ENCODE measurements around the gene RFT1. TPM values are rescaled to one million over a fixed set of nuclear protein-coding genes. Genes with fewer than 3 reads are reported as not detected.

RFT1 gene
- total RNA-seq, 1 donor from 2014 or later: 10.5 TPM

GRCh38 chr3:53071882-53072431, 58.3 kb downstream of the RFT1 start:
- Mint-ChIP-seq H3K4me1 (ENCODE audit: low read depth, unreplicated experiment) (peaks cover 6% of the 10 kb centered on the region), H3K27ac (ENCODE audit: unreplicated experiment) (peak overlapping the region; percentile 38), H3K4me3 (ENCODE audit: unreplicated experiment) (no peak overlapping the region), H3K27me3 (ENCODE audit: unreplicated experiment) (peaks cover 6% of the 10 kb centered on the region), H3K9me3 (ENCODE audit: unreplicated experiment) (peaks cover 3% of the 10 kb centered on the region), H3K36me3 (ENCODE audit: unreplicated experiment) (no peaks in the 10 kb centered on the region)
- TF ChIP-seq, protein P1, sequence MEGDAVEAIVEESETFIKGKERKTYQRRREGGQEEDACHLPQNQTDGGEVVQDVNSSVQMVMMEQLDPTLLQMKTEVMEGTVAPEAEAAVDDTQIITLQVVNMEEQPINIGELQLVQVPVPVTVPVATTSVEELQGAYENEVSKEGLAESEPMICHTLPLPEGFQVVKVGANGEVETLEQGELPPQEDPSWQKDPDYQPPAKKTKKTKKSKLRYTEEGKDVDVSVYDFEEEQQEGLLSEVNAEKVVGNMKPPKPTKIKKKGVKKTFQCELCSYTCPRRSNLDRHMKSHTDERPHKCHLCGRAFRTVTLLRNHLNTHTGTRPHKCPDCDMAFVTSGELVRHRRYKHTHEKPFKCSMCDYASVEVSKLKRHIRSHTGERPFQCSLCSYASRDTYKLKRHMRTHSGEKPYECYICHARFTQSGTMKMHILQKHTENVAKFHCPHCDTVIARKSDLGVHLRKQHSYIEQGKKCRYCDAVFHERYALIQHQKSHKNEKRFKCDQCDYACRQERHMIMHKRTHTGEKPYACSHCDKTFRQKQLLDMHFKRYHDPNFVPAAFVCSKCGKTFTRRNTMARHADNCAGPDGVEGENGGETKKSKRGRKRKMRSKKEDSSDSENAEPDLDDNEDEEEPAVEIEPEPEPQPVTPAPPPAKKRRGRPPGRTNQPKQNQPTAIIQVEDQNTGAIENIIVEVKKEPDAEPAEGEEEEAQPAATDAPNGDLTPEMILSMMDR (IDR thresholded peaks at IDR 0.05; ENCODE audit: partially characterized antibody, unreplicated experiment): no peak
- DNase-seq: no peak

GRCh38 chr3:53069422-53070068, 60.7 kb downstream of the RFT1 start:
- Mint-ChIP-seq H3K27me3 (ENCODE audit: unreplicated experiment) (no peaks in the 10 kb centered on the region), H3K27ac (ENCODE audit: unreplicated experiment) (no peak overlapping the region), H3K9me3 (ENCODE audit: unreplicated experiment) (peaks cover 3% of the 10 kb centered on the region), H3K4me1 (ENCODE audit: low read depth, unreplicated experiment) (peaks cover 6% of the 10 kb centered on the region), H3K36me3 (ENCODE audit: unreplicated experiment) (peaks cover 5% of the 10 kb centered on the region), H3K4me3 (ENCODE audit: unreplicated experiment) (no peak overlapping the region)
- no peak for DNase-seq
- TF ChIP-seq, protein P1 (IDR thresholded peaks at IDR 0.05; ENCODE audit: partially characterized antibody, unreplicated experiment): no peak

DNA sequence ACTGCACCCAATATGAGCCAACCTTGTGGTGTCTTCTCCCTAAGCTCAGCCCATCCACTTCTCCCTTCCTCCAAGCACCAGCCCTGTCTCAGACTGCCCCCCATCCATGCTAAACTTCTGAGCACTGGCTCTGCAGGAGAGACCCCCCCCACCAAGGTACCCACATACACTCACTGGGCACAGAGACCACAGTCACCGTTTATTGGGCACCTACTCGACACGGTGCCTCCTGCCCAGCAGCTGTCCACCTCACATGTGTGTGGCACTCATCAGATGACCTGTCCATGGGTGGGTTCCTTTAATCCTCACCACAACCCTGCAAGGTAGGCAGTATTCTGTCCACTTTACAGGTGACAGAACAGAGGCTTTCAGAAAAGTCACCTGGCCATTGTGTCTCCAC, 62.1 kb downstream of the RFT1 start:
- Mint-ChIP-seq H3K27me3 (ENCODE audit: unreplicated experiment) (no peaks in the 10 kb centered on the region), H3K4me1 (ENCODE audit: low read depth, unreplicated experiment) (peaks cover 4% of the 10 kb centered on the region), H3K27ac (ENCODE audit: unreplicated experiment) (no peak overlapping the region), H3K4me3 (ENCODE audit: unreplicated experiment) (no peak overlapping the region), H3K36me3 (ENCODE audit: unreplicated experiment) (peaks cover 6% of the 10 kb centered on the region), H3K9me3 (ENCODE audit: unreplicated experiment) (peaks cover 2% of the 10 kb centered on the region)
- TF ChIP-seq, protein P1 (IDR thresholded peaks at IDR 0.05; ENCODE audit: partially characterized antibody, unreplicated experiment): no peak
- no peak for DNase-seq

GRCh38 chr3:53067567-53067966, 62.7 kb downstream of the RFT1 start:
- Mint-ChIP-seq H3K4me3 (ENCODE audit: unreplicated experiment) (no peak overlapping the region), H3K9me3 (ENCODE audit: unreplicated experiment) (peaks cover 2% of the 10 kb centered on the region), H3K27me3 (ENCODE audit: unreplicated experiment) (no peaks in the 10 kb centered on the region), H3K36me3 (ENCODE audit: unreplicated experiment) (peaks cover 6% of the 10 kb centered on the region), H3K27ac (ENCODE audit: unreplicated experiment) (no peak overlapping the region), H3K4me1 (ENCODE audit: low read depth, unreplicated experiment) (peaks cover 4% of the 10 kb centered on the region)
- DNase-seq: no peak
- TF ChIP-seq, protein P1 (IDR thresholded peaks at IDR 0.05; ENCODE audit: partially characterized antibody, unreplicated experiment): no peak

DNA sequence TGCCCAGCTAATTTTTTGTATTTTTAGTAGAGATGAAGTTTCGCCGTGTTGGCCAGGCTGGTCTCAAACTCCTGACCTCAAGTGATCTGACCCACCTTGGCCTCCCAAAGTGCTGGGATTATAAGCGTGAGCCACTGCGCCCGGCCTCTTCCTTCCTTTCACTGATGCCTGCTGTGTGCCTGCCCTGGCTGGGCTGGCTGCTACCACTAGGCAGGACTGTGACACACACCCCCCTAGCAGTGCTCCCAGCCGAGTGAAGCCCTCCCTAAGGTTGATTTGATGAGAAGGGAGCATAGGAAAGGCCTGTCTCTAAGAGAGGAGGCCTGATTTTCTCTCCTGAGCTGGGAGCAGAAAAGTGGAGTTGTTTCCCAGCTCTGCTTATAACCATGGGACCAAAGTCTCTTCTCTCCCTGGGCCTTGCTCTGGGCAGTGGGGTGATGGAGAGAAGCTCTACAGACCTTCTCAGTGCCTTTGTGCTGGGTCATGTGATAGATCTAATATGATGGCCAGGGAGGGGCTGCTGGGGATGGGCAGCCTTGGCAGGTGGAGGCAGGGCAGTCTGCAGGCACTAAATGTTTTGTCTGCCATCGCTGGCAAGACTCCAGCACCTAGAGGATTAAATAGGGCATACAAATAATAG, 64.3 kb downstream of the RFT1 start:
- Mint-ChIP-seq H3K36me3 (ENCODE audit: unreplicated experiment) (peaks cover 6% of the 10 kb centered on the region), H3K27ac (ENCODE audit: unreplicated experiment) (no peak overlapping the region), H3K27me3 (ENCODE audit: unreplicated experiment) (no peaks in the 10 kb centered on the region)

More for the DNA sequence above, 64.3 kb downstream of the RFT1 start:
- peaks cover 2% of the 10 kb centered on the region for H3K4me1 Mint-ChIP-seq (ENCODE audit: low read depth, unreplicated experiment)
- TF ChIP-seq, protein P1 (IDR thresholded peaks at IDR 0.05; ENCODE audit: partially characterized antibody, unreplicated experiment): no peak
- no peak overlapping the region for H3K4me3 Mint-ChIP-seq (ENCODE audit: unreplicated experiment)
- peaks cover 1% of the 10 kb centered on the region for H3K9me3 Mint-ChIP-seq (ENCODE audit: unreplicated experiment)
- DNase-seq: no peak
